ENCODE data around the gene UBE2N.

Gene UBE2N

GRCh38 chr12:93449277-93449676 is 7.5 kb upstream of the UBE2N start:
- TF ChIP-seq CTCF (IDR thresholded peaks at IDR 0.05; ENCODE audit: low read depth, low read length) = no peak
- no peaks in the 10 kb centered on the region for H3K36me3 ChIP-seq
- no peaks in the 10 kb centered on the region for H3K9me3 ChIP-seq
- H3K4me3 ChIP-seq (ENCODE audit: low read depth, low read length) = no peak overlapping the region
- no peaks in the 10 kb centered on the region for H3K27me3 ChIP-seq
- H3K4me1 ChIP-seq = no peaks in the 10 kb centered on the region
- DNase-seq = no peak

GRCh38 chr12:93448796-93449195 is 7.0 kb upstream of the UBE2N start:
- Histone ChIP-seq H3K4me3 (ENCODE audit: low read depth, low read length) (no peak overlapping the region), H3K36me3 (no peaks in the 10 kb centered on the region), H3K4me1 (no peaks in the 10 kb centered on the region), H3K27me3 (no peaks in the 10 kb centered on the region), H3K9me3 (no peaks in the 10 kb centered on the region)
- TF ChIP-seq CTCF (IDR thresholded peaks at IDR 0.05; ENCODE audit: low read depth, low read length) = no peak
- DNase-seq = no peak

- TF ChIP-seq CTCF (IDR thresholded peaks at IDR 0.05; ENCODE audit: low read depth, low read length) = no peak
- H3K27me3 ChIP-seq = no peaks in the 10 kb centered on the region
- H3K36me3 ChIP-seq = no peaks in the 10 kb centered on the region
- H3K9me3 ChIP-seq = no peaks in the 10 kb centered on the region
- no peak overlapping the region for H3K4me3 ChIP-seq (ENCODE audit: low read depth, low read length)
- no peaks in the 10 kb centered on the region for H3K4me1 ChIP-seq
- DNase-seq = no peak
Observed at GRCh38 chr12:93447555-93448290, 6.0 kb upstream of the UBE2N start.

- Histone ChIP-seq H3K27me3 (no peaks in the 10 kb centered on the region), H3K4me3 (ENCODE audit: low read depth, low read length) (no peak overlapping the region), H3K4me1 (no peaks in the 10 kb centered on the region), H3K36me3 (peaks cover 8% of the 10 kb centered on the region), H3K9me3 (no peaks in the 10 kb centered on the region)
- no peak for DNase-seq
- TF ChIP-seq CTCF (IDR thresholded peaks at IDR 0.05; ENCODE audit: low read depth, low read length) = no peak
Observed at GRCh38 chr12:93443576-93443975, 1.8 kb upstream of the UBE2N start.

GRCh38 chr12:93442411-93443340 is 929 bp upstream of the UBE2N start:
- DNase-seq = no peak
- no peak for TF ChIP-seq CTCF (IDR thresholded peaks at IDR 0.05; ENCODE audit: low read depth, low read length)
- H3K4me1 ChIP-seq = no peaks in the 10 kb centered on the region; the same call in 1 of the 2 replicates
- H3K36me3 ChIP-seq = peaks cover 8% of the 10 kb centered on the region
- no peaks in the 10 kb centered on the region for H3K27me3 ChIP-seq
- H3K9me3 ChIP-seq = no peaks in the 10 kb centered on the region
- H3K4me3 ChIP-seq (ENCODE audit: low read depth, low read length) = peak overlapping the region; percentile 97

Data from BE2C (cell line).